GM12875 (cell line): ENCODE measurements around the gene BTBD3.

Experiments
- H3K4me3 ChIP-seq: one replicate; pipeline ENCODE4 v1.5.1; 2011; ENCODE audit warnings: low read depth, low read length, control low read depth
- TF ChIP-seq, protein P1 (sequence below): IDR thresholded peaks from 2 replicates; pipeline ENCODE4 v1.5.1; 2011; ENCODE audit warnings: low read depth, mild to moderate bottlenecking, control low read depth, inconsistent platforms, low read length, moderate library complexity, borderline replicate concordance; ENCODE audit not compliant: insufficient read depth

BTBD3 gene

DNA sequence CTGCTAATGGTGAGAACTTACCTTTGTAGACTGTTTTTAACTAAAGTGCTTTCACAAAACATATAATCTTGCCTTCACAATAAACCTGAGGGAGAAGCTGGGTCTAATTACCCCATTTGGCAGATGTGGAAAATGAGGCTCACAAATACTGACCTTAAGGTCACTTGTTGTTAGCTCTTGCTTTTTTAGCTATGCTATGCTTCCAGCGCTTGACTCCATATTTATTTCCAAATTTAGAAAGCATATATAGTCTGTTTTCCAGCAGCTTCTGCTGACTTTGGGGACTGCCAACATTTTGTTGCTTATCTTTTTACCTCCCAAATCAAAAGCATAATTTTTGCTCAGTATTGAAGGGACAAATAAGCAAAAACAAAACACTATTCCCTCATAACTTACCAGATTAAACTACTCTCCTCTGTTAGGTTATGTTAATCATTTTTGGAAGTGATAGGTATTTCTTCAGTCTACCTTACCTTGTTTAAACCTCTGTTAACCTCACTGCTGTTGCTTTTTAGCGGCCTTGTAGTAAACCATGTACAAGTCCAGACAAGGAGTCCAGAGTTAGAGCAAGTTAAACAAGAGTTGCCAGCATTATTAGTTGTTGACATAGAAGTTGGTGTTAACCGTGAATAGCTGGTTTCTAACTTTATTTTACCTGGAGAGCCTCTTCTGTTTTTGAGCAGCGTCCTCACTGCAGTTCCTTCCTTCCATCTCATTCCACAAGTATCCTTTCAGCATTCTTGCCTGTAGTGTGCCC is 4.9 kb upstream of the BTBD3 start:
- TF ChIP-seq, protein P1, sequence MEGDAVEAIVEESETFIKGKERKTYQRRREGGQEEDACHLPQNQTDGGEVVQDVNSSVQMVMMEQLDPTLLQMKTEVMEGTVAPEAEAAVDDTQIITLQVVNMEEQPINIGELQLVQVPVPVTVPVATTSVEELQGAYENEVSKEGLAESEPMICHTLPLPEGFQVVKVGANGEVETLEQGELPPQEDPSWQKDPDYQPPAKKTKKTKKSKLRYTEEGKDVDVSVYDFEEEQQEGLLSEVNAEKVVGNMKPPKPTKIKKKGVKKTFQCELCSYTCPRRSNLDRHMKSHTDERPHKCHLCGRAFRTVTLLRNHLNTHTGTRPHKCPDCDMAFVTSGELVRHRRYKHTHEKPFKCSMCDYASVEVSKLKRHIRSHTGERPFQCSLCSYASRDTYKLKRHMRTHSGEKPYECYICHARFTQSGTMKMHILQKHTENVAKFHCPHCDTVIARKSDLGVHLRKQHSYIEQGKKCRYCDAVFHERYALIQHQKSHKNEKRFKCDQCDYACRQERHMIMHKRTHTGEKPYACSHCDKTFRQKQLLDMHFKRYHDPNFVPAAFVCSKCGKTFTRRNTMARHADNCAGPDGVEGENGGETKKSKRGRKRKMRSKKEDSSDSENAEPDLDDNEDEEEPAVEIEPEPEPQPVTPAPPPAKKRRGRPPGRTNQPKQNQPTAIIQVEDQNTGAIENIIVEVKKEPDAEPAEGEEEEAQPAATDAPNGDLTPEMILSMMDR, result no peak
- no peak overlapping the region for H3K4me3 ChIP-seq

DNA sequence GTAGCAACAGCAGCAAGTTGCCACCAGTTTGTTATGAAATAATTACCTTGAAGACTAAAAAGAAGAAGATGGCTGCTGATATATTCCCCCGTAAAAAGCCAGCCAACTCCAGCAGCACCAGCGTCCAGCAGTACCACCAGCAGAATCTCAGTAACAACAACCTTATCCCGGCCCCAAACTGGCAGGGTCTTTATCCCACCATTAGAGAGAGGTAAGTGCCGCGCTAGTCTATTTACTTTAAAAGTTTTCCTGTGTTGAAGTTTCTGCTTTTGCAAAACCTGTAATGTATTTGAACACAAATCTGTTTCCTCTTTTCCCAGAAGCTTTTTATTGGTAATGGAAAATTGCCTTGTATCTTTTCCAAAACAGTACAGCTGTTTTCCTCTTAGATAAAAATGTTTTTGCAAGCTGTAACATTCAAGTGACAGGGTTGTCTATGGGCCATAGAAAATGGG is 725 bp downstream of the BTBD3 start:
- TF ChIP-seq, protein P1, result no peak
- H3K4me3 ChIP-seq, result no peak overlapping the region

DNA sequence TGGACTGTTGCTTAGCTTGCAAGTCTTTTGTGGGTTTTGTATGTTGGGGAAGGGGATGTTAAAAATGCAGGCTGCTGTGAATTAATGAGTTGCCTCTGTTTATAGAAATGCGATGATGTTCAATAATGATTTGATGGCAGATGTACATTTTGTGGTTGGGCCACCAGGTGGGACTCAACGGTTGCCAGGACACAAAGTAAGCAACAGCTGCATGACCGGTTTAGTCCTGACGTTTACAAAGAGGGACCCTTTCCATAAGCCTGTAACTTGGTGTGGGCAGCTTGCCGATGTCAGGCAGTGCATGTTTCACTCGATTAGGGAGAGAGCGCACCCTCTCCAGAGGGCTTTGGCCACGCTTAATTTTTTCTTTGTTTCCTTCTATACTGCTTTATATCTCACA is 1.3 kb downstream of the BTBD3 start:
- TF ChIP-seq, protein P1, result no peak
- H3K4me3 ChIP-seq, result no peak overlapping the region

DNA sequence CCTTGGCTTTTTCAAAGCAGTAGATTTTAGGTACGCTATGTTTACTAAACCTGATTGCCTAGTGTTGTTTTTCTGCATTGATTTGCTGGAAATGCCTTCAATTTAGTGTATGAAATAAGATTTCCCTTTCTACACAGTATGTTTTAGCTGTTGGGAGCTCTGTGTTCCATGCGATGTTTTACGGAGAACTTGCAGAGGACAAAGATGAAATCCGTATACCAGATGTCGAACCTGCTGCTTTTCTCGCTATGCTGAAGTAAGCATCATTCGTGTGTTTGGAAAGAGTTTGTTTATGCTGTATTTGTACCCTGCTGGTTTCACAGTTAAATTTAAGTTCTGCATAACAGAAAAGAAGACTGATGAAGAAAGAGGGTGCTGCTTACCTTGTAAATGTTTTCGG is 1.9 kb downstream of the BTBD3 start:
- TF ChIP-seq, protein P1, result no peak
- H3K4me3 ChIP-seq, result no peak overlapping the region

DNA sequence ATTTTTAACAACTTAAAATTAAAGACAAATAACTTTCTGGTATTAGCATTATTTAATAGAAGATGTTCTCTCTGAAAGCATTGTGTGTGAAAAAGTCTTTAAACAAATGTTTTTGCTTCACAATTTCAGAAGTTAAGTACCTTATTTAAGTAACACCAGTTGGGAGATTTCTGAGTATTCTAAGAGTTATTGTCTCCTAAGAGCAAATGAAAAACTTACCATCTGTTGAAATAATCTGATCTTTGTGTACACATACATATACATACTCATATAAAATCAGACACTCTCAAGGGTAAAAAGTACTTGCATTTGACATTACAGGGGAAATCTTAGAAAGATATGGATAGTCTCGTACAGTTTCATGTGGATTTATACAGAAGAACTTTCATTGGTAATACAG is 2.4 kb downstream of the BTBD3 start:
- no peak overlapping the region for H3K4me3 ChIP-seq
- TF ChIP-seq, protein P1, result no peak

DNA sequence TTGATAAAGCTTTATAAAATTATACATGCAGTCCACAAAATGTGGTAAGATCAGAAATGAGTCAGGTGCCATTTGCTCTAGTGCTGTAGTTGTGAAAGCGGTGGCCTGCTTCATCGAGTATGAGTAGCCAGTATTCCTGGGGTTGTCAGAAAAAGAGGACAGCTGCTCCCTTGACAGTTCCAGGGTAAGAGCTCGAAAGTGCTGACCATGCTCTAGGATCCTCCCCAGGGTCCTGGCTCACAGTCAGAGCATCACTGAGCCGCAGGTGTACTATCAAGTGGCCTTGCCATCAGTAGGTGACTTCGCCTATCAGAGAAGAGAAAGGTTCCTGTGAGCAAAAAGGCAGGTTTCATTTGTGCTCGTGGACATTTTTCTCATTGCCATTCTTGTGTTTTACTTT is 3.6 kb downstream of the BTBD3 start:
- H3K4me3 ChIP-seq, result no peak overlapping the region
- TF ChIP-seq, protein P1, result no peak

DNA sequence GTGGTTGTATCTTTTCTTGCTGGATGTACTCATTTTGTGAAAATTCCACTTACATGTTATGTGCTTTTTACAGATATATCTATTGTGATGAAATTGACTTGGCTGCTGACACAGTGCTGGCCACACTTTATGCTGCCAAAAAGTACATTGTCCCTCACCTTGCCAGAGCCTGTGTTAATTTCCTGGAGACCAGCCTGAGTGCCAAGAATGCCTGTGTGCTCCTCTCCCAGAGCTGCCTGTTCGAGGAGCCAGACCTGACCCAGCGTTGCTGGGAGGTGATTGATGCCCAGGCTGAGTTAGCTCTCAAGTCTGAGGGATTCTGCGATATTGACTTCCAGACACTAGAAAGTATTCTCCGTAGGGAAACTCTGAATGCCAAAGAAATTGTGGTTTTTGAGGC is 4.9 kb downstream of the BTBD3 start:
- TF ChIP-seq, protein P1, result no peak
- H3K4me3 ChIP-seq, result no peak overlapping the region
